Common myeloid progenitor, CD34-positive (primary cell): ENCODE measurements around the gene HRH3.

Source experiments
- CTCF ChIA-PET: fragments of 350-600 bp; sonication (Branson Sonifier 250); formaldehyde crosslinking; loops from one replicate; lab custom pipeline; 2021; ENCODE audit warnings: antibody characterized with exemption; lab: Charles Lee
- POLR2A ChIA-PET: fragments of 350-600 bp; sonication (Branson Sonifier 250); formaldehyde crosslinking; loops from one replicate; lab custom pipeline; 2021; ENCODE audit warnings: antibody characterized with exemption; lab: Charles Lee
- DNase-seq, 3 donors: peaks; one replicate each; pipeline versions ENCODE4 v3.0.0 to v3.0.0-alpha.2; 2013
- H3K27ac ChIP-seq, 2 experiments: 1 replicate in 1 of 2; 2 replicates in 1 of 2; pipeline ENCODE4 v1.7.0; 2013; ENCODE audit warnings: inconsistent platforms in 2 of 2, low read length in 2 of 2, mild to moderate bottlenecking in 2 of 2, low read depth in 1 of 2, moderate library complexity in 1 of 2; ENCODE audit not compliant: severe bottlenecking in 2 of 2, insufficient read depth in 1 of 2, poor library complexity in 1 of 2
- H3K27me3 ChIP-seq, 5 experiments: replicated peaks in 2 of 5; 1 replicate in 3 of 5; 2 replicates in 2 of 5; pipeline versions ENCODE4 v1.6.1 to v1.7.0; 2013; ENCODE audit warnings: low read length in 4 of 5, mild to moderate bottlenecking in 2 of 5, moderate library complexity in 2 of 5, inconsistent platforms in 1 of 5; ENCODE audit not compliant: insufficient read depth in 5 of 5, control insufficient read depth in 4 of 5
- H3K36me3 ChIP-seq, 4 experiments: 1 replicate in 2 of 4; 2 replicates in 2 of 4; pipeline versions ENCODE4 v1.6.1 to v1.7.0; 2013; ENCODE audit warnings: low read length in 3 of 4, control low read depth in 1 of 4, mild to moderate bottlenecking in 1 of 4; ENCODE audit not compliant: control insufficient read depth in 4 of 4, insufficient read depth in 4 of 4
- H3K4me1 ChIP-seq, 4 experiments: 1 replicate in 3 of 4; 2 replicates in 1 of 4; pipeline versions ENCODE4 v1.6.1 to v1.7.1; 2013; ENCODE audit warnings: low read length in 3 of 4, mild to moderate bottlenecking in 3 of 4, control low read depth in 1 of 4, inconsistent platforms in 1 of 4, moderate library complexity in 1 of 4; ENCODE audit not compliant: control insufficient read depth in 4 of 4, insufficient read depth in 4 of 4; ENCODE audit errors: control extremely low read depth in 1 of 4
- H3K4me3 ChIP-seq, 7 experiments: 1 replicate in 4 of 7; 2 replicates in 3 of 7; pipeline versions ENCODE4 v1.5.1 to v1.7.0; 2013; ENCODE audit warnings: mild to moderate bottlenecking in 7 of 7, low read length in 6 of 7, moderate library complexity in 6 of 7, inconsistent platforms in 2 of 7, low read depth in 2 of 7, control low read depth in 1 of 7; ENCODE audit not compliant: insufficient read depth in 4 of 7, control insufficient read depth in 1 of 7; ENCODE audit errors: extremely low read depth in 1 of 7
- H3K9me3 ChIP-seq, 5 experiments: 1 replicate in 4 of 5; 2 replicates in 1 of 5; pipeline versions ENCODE4 v1.6.1 to v1.7.1; 2013; ENCODE audit warnings: low read length in 4 of 5, mild to moderate bottlenecking in 2 of 5, inconsistent platforms in 1 of 5, low read depth in 1 of 5, moderate library complexity in 1 of 5; ENCODE audit not compliant: control insufficient read depth in 4 of 5, insufficient read depth in 2 of 5; ENCODE audit errors: control extremely low read depth in 1 of 5
- WGBS: methylation state at CpG from one replicate; pipeline ENCODE4 v1.1.5; 2013; ENCODE audit not compliant: insufficient coverage; 5-methylcytosine and 5-hydroxymethylcytosine counted together

The HRH3 gene

GRCh38 chr20:62210496-62210855 is 9.6 kb downstream of the HRH3 start:
- CTCF ChIA-PET = no interaction called here
- peaks cover 0 to 3% (median 1%) of the 10 kb centered on the region in 4 experiments for H3K36me3 ChIP-seq
- DNase-seq = no peak
- H3K27me3 ChIP-seq = peaks cover 0 to 52% (median 4%) of the 10 kb centered on the region in 5 experiments
- H3K4me1 ChIP-seq = no peaks in the 10 kb centered on the region
- H3K27ac ChIP-seq = no peak overlapping the region
- H3K9me3 ChIP-seq = no peaks in the 10 kb centered on the region
- WGBS = 76% methylated on average over 20 of the region's 21 CpGs
- no peak overlapping the region for H3K4me3 ChIP-seq
- POLR2A ChIA-PET = no interaction called here

DNA sequence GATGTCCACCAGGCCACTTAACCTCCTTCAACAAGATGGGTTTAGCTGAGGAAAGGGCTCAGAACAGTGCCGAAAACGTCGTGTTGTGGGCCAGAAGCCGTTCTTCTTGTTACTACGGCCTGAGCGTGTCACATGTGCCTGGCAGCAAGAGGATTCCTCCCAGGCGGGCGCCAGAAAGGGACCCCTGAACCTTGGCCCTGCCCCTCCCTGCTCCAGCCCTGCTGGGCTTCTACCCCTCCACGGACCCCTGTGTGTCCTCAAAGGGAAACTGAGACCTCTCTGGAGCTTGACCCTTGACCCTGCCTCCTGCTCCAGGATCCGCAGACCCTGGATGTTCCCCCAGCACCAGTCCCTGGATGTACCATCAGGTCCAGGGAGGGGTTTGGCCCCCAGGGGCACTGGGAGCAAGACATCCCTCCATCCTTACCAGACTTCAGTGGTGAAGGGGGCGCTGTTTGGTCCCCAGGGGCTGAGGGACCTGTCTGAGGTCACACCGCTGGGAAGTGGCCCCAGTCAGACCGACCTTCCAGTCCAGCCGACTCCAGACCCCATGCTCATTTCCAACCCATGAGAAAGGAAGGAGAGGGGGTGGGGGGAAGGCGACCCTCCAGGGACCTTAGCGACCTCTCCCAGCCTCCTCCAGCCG is 10.1 kb downstream of the HRH3 start:
- Histone ChIP-seq H3K9me3 (no peaks in the 10 kb centered on the region), H3K27me3 (peaks cover 0 to 47% (median 4%) of the 10 kb centered on the region in 5 experiments), H3K36me3 (peaks cover 0 to 3% (median 1%) of the 10 kb centered on the region in 4 experiments), H3K27ac (no peak overlapping the region), H3K4me1 (no peaks in the 10 kb centered on the region), H3K4me3 (no peak overlapping the region)
- CTCF ChIA-PET = no interaction called here
- DNase-seq = no peak
- POLR2A ChIA-PET = interaction anchor here (0.6 kb wide), 1 partner anchor 22 kb away, joined by 3 read pairs; no protein-coding TSS in a partner anchor
- 71% methylated on average over 13 of the region's 17 CpGs for WGBS

GRCh38 chr20:62208795-62209755 is 11.0 kb downstream of the HRH3 start:
- peaks cover 0 to 5% (median 1%) of the 10 kb centered on the region in 4 experiments for H3K36me3 ChIP-seq
- POLR2A ChIA-PET = interaction anchor here (0.6 kb wide), 1 partner anchor 21 kb away, joined by 3 read pairs; no protein-coding TSS in a partner anchor
- H3K27ac ChIP-seq = no peak overlapping the region
- H3K9me3 ChIP-seq = no peaks in the 10 kb centered on the region
- no peak overlapping the region for H3K4me3 ChIP-seq
- H3K27me3 ChIP-seq = peaks cover 0 to 38% (median 3%) of the 10 kb centered on the region in 5 experiments
- CTCF ChIA-PET = no interaction called here
- no peak for DNase-seq
- WGBS = 54% methylated on average over 15 of the region's 27 CpGs
- H3K4me1 ChIP-seq = no peaks in the 10 kb centered on the region

DNA sequence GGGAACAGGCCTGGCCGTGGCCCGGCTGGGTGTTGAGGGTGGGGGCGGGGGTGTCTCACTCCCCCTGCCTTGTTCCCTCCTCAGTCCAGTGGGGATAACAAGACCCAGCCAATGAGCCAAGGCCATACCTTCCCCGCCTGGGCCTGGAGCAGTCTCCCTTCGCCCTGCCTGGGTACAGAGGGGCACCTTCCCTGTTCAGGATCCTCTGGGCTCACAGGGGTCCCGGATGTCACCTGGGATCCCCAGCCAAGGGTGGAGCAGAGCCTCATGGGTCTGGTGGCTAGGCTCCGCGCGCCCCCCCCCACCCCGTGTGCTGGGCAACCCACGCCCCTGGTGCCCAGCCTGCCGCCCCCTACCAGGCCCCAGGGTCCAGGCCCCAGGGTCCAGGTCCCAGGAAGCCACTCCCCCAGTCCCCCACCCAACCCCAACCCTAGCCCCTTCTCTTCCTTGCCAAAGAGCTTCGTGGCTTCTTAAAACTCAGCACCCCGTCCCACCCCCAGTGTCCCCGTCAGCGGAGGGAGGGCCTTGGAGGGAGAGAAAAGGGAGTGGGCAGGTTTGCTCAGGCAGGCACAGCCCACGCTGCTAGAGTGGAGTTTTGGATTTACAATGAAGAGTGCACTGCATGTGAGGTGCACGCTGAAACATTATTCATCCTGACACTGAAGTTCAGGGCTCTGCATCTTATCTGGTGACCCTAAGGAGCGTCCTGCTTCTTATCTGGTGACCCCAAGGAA is 11.8 kb downstream of the HRH3 start:
- Histone ChIP-seq H3K9me3 (no peaks in the 10 kb centered on the region), H3K27ac (no peak overlapping the region), H3K4me1 (no peaks in the 10 kb centered on the region), H3K36me3 (peaks cover 0 to 6% (median 2%) of the 10 kb centered on the region in 4 experiments), H3K27me3 (peaks cover 0 to 34% (median 3%) of the 10 kb centered on the region in 5 experiments), H3K4me3 (no peak overlapping the region)
- CTCF ChIA-PET = no interaction called here
- no peak for DNase-seq
- 92% methylated on average over 9 of the region's 19 CpGs for WGBS
- POLR2A ChIA-PET = no interaction called here

DNA sequence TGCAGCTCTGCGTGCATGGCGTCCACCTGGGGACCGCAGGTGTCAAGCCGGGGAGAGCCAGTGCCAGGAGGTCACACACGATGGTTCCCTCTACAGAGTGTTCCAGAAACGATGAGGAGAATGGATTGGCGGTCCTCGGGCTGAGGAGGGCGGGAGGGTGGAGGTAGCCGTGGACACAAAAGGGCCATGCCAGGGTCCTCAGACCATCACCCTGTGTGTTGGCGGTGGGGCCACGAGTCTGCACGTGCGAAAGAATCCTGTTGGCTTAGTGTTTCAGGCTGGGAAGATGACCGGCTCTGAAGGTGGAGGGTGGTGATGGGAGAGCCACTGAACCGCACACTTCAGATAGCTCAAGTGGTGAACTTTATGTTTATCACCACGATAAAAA is 13.7 kb downstream of the HRH3 start:
- WGBS = 90% methylated on average over 16 of the region's 17 CpGs
- CTCF ChIA-PET = no interaction called here
- no peak for DNase-seq
- H3K4me1 ChIP-seq = no peaks in the 10 kb centered on the region
- POLR2A ChIA-PET = no interaction called here
- peaks cover 0 to 17% (median 11%) of the 10 kb centered on the region in 4 experiments for H3K36me3 ChIP-seq
- peaks cover 0 to 26% (median 3%) of the 10 kb centered on the region in 5 experiments for H3K27me3 ChIP-seq
- no peak overlapping the region for H3K27ac ChIP-seq
- no peak overlapping the region for H3K4me3 ChIP-seq
- H3K9me3 ChIP-seq = no peaks in the 10 kb centered on the region

GRCh38 chr20:62205618-62206387 is 14.3 kb downstream of the HRH3 start:
- no peak for DNase-seq
- CTCF ChIA-PET = no interaction called here
- 96% methylated on average over 34 of the region's 38 CpGs for WGBS
- Histone ChIP-seq H3K4me1 (no peaks in the 10 kb centered on the region), H3K4me3 (no peak overlapping the region), H3K27me3 (peaks cover 0 to 20% (median 3%) of the 10 kb centered on the region in 5 experiments), H3K27ac (no peak overlapping the region), H3K36me3 (peaks cover 0 to 23% (median 15%) of the 10 kb centered on the region in 4 experiments), H3K9me3 (no peaks in the 10 kb centered on the region)
- POLR2A ChIA-PET = no interaction called here
